ENCODE measurements around the gene GLYATL1. TPM values are rescaled to one million over a fixed set of nuclear protein-coding genes. Genes with fewer than 3 reads are reported as not detected.

The GLYATL1 gene
- 6.1 TPM for polyA plus RNA-seq (2013, experiment 1 of 2)
- polyA plus RNA-seq (2013, experiment 2 of 2) = 9.1 TPM

DNA sequence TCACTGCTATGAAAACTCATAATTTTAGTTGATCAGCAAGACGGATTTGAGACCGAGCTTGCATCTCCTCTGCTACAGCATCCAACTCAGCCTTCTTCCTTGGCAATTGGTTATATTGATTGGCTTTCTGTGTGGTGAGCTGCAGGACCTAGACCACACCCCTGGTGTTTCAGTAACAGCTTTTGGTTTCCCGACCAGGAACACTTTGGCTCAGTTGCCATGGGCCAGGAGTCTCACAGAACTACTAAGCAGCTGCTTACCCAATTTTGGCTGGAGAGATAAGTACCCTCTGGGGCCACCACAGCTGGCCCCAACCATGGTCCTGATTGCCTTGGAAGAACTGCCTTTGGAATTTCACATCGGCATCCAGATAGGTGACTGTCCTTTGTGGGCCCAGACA lies at the start of gene GLYATL1:
Gene GLYATL1, plus strand, starts transcription at position 212 of the 400 bp plus-strand sequence. CDS start 7,600 bp downstream, outside the sequence.
- no peaks in the 10 kb centered on the region for H3K36me3 ChIP-seq (ENCODE audit: insufficient read depth, low read length)
- no peak within 1 kb of the TSS for H3K9ac ChIP-seq (ENCODE audit: low read depth, low read length)
- H3K27me3 ChIP-seq (ENCODE audit: insufficient read depth, low read length) = no peaks in the 10 kb centered on the region
- H3K4me3 ChIP-seq (ENCODE audit: low read length) = no peak within 1 kb of the TSS
- 84% methylated on average over 4 of the region's 4 CpGs for WGBS
- H3K4me1 ChIP-seq (ENCODE audit: insufficient read depth, low read length) = no peaks in the 10 kb centered on the region
- no peak within 1 kb of the TSS for H3K27ac ChIP-seq (ENCODE audit: low read depth, low read length)
- no peaks in the 10 kb centered on the region for H3K9me3 ChIP-seq (ENCODE audit: insufficient read depth, low read depth, low read length)

GRCh38 chr11:58893899-58894298 lies 45.4 kb upstream of the GLYATL1 start:
- Histone ChIP-seq H3K4me3 (ENCODE audit: low read length) (no peak overlapping the region), H3K36me3 (ENCODE audit: insufficient read depth, low read length) (no peaks in the 10 kb centered on the region), H3K27me3 (ENCODE audit: insufficient read depth, low read length) (no peaks in the 10 kb centered on the region), H3K4me1 (ENCODE audit: insufficient read depth, low read length) (peaks cover 7% of the 10 kb centered on the region; the same call in 1 of the 2 replicates), H3K9me3 (ENCODE audit: insufficient read depth, low read depth, low read length) (peaks cover 11% of the 10 kb centered on the region; the same call in 1 of the 2 replicates), H3K27ac (ENCODE audit: low read depth, low read length) (no peak overlapping the region), H3K9ac (ENCODE audit: low read depth, low read length) (no peak overlapping the region)
- 70% methylated on average over 2 of the region's 2 CpGs for WGBS

- Histone ChIP-seq H3K4me3 (ENCODE audit: low read length) (no peak overlapping the region), H3K27me3 (ENCODE audit: insufficient read depth, low read length) (peaks cover 12% of the 10 kb centered on the region), H3K9ac (ENCODE audit: low read depth, low read length) (no peak overlapping the region), H3K36me3 (ENCODE audit: insufficient read depth, low read length) (no peaks in the 10 kb centered on the region), H3K4me1 (ENCODE audit: insufficient read depth, low read length) (peaks cover 7% of the 10 kb centered on the region; the same call in 1 of the 2 replicates), H3K9me3 (ENCODE audit: insufficient read depth, low read depth, low read length) (no peaks in the 10 kb centered on the region), H3K27ac (ENCODE audit: low read depth, low read length) (no peak overlapping the region)
- WGBS = 75% methylated on average over 1 of the region's 1 CpG
These were observed 41.2 kb upstream of the GLYATL1 start for GRCh38 chr11:58898106-58898505.

- Histone ChIP-seq H3K27ac (ENCODE audit: low read depth, low read length) (no peak overlapping the region), H3K9me3 (ENCODE audit: insufficient read depth, low read depth, low read length) (no peaks in the 10 kb centered on the region), H3K36me3 (ENCODE audit: insufficient read depth, low read length) (no peaks in the 10 kb centered on the region), H3K9ac (ENCODE audit: low read depth, low read length) (no peak overlapping the region), H3K27me3 (ENCODE audit: insufficient read depth, low read length) (peaks cover 32% of the 10 kb centered on the region), H3K4me3 (ENCODE audit: low read length) (peak overlapping the region; percentile 40), H3K4me1 (ENCODE audit: insufficient read depth, low read length) (peaks cover 6% of the 10 kb centered on the region)
- 50% methylated on average over 35 of the region's 36 CpGs for WGBS
These were observed 38.5 kb upstream of the GLYATL1 start for GRCh38 chr11:58900479-58901420.

DNA sequence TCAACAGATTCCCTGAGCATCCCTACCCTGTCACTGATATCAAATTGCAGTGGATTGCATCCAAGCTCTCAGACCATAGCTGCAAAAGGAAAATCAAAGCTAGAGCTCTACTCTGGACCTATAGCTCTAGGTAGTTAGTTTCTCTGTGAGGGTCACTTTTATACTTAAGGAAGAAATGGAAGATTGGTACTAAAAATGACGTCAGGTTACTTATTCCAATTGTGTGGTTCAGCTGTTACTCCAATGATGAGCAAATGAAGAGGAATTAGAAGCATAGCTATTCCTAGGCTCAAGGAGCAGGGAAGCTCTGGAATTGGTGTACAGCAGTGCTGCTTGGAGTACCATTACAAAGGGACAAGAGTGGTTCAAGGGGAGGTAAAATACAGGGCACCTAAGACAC lies 36.4 kb upstream of the GLYATL1 start:
- H3K27me3 ChIP-seq (ENCODE audit: insufficient read depth, low read length) = peaks cover 51% of the 10 kb centered on the region
- no peak overlapping the region for H3K4me3 ChIP-seq (ENCODE audit: low read length)
- H3K9ac ChIP-seq (ENCODE audit: low read depth, low read length) = no peak overlapping the region
- H3K4me1 ChIP-seq (ENCODE audit: insufficient read depth, low read length) = peaks cover 6% of the 10 kb centered on the region
- WGBS = 66% methylated on average over 1 of the region's 1 CpG
- no peak overlapping the region for H3K27ac ChIP-seq (ENCODE audit: low read depth, low read length)
- H3K36me3 ChIP-seq (ENCODE audit: insufficient read depth, low read length) = no peaks in the 10 kb centered on the region
- no peaks in the 10 kb centered on the region for H3K9me3 ChIP-seq (ENCODE audit: insufficient read depth, low read depth, low read length)

GRCh38 chr11:58905011-58905720 lies 34.1 kb upstream of the GLYATL1 start:
- no peaks in the 10 kb centered on the region for H3K9me3 ChIP-seq (ENCODE audit: insufficient read depth, low read depth, low read length)
- H3K4me3 ChIP-seq (ENCODE audit: low read length) = peak overlapping the region; percentile 67
- H3K27ac ChIP-seq (ENCODE audit: low read depth, low read length) = no peak overlapping the region
- H3K36me3 ChIP-seq (ENCODE audit: insufficient read depth, low read length) = no peaks in the 10 kb centered on the region
- 47% methylated on average over 40 of the region's 41 CpGs for WGBS
- peaks cover 6% of the 10 kb centered on the region for H3K4me1 ChIP-seq (ENCODE audit: insufficient read depth, low read length)
- H3K27me3 ChIP-seq (ENCODE audit: insufficient read depth, low read length) = peaks cover 61% of the 10 kb centered on the region
- H3K9ac ChIP-seq (ENCODE audit: low read depth, low read length) = peak overlapping the region; percentile 68

- 53% methylated on average over 33 of the region's 33 CpGs for WGBS
- Histone ChIP-seq H3K27me3 (ENCODE audit: insufficient read depth, low read length) (peaks cover 61% of the 10 kb centered on the region), H3K4me3 (ENCODE audit: low read length) (peak overlapping the region; percentile 67), H3K36me3 (ENCODE audit: insufficient read depth, low read length) (no peaks in the 10 kb centered on the region), H3K9ac (ENCODE audit: low read depth, low read length) (no peak overlapping the region), H3K27ac (ENCODE audit: low read depth, low read length) (no peak overlapping the region), H3K9me3 (ENCODE audit: insufficient read depth, low read depth, low read length) (no peaks in the 10 kb centered on the region), H3K4me1 (ENCODE audit: insufficient read depth, low read length) (peaks cover 6% of the 10 kb centered on the region)
These were observed 33.4 kb upstream of the GLYATL1 start for GRCh38 chr11:58905721-58906547.

DNA sequence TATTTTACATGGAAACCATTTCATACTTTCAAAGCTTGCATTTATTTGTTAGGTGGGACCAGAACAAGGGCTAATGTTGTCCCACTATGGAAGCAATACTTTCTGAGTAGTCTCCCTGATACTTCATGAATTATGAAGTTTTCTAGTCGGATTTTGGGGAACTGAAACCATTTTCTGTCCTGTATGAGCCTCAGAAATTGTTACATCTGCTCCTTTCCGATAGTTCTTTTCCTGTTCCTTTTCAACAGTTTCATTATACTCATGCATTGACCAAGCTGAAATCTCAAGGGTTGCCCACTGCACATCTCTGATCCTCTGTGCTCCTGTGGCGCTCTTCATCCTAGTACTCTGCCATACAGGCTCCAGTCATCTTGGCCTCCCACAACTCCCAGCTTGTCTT lies 31.5 kb upstream of the GLYATL1 start:
- Histone ChIP-seq H3K4me1 (ENCODE audit: insufficient read depth, low read length) (peaks cover 6% of the 10 kb centered on the region), H3K27ac (ENCODE audit: low read depth, low read length) (no peak overlapping the region), H3K36me3 (ENCODE audit: insufficient read depth, low read length) (no peaks in the 10 kb centered on the region), H3K4me3 (ENCODE audit: low read length) (no peak overlapping the region), H3K27me3 (ENCODE audit: insufficient read depth, low read length) (peaks cover 52% of the 10 kb centered on the region), H3K9me3 (ENCODE audit: insufficient read depth, low read depth, low read length) (no peaks in the 10 kb centered on the region), H3K9ac (ENCODE audit: low read depth, low read length) (no peak overlapping the region)
- 86% methylated on average over 3 of the region's 3 CpGs for WGBS

- Histone ChIP-seq H3K36me3 (ENCODE audit: insufficient read depth, low read length) (no peaks in the 10 kb centered on the region), H3K27me3 (ENCODE audit: insufficient read depth, low read length) (peaks cover 17% of the 10 kb centered on the region), H3K27ac (ENCODE audit: low read depth, low read length) (no peak overlapping the region), H3K9me3 (ENCODE audit: insufficient read depth, low read depth, low read length) (peaks cover 11% of the 10 kb centered on the region), H3K9ac (ENCODE audit: low read depth, low read length) (no peak overlapping the region), H3K4me3 (ENCODE audit: low read length) (no peak overlapping the region), H3K4me1 (ENCODE audit: insufficient read depth, low read length) (no peaks in the 10 kb centered on the region)
These were observed 27.2 kb upstream of the GLYATL1 start for GRCh38 chr11:58912124-58912523.

GRCh38 chr11:58913685-58914084 lies 25.6 kb upstream of the GLYATL1 start:
- Histone ChIP-seq H3K27me3 (ENCODE audit: insufficient read depth, low read length) (peaks cover 1% of the 10 kb centered on the region; the same call in 1 of the 2 replicates), H3K9me3 (ENCODE audit: insufficient read depth, low read depth, low read length) (peaks cover 23% of the 10 kb centered on the region), H3K27ac (ENCODE audit: low read depth, low read length) (no peak overlapping the region), H3K9ac (ENCODE audit: low read depth, low read length) (no peak overlapping the region), H3K36me3 (ENCODE audit: insufficient read depth, low read length) (no peaks in the 10 kb centered on the region), H3K4me3 (ENCODE audit: low read length) (no peak overlapping the region), H3K4me1 (ENCODE audit: insufficient read depth, low read length) (no peaks in the 10 kb centered on the region)
